Esophagus muscularis mucosa (tissue), 4 donors: ENCODE measurements around the gene AQP7. TPM values are rescaled to one million over a fixed set of nuclear protein-coding genes. Genes with fewer than 3 reads are reported as not detected.
A peak's percentile ranks its signal among the peaks of the same experiment; 100 is the strongest.
"Not testable (repeated sequence)": the region's sequence is repeated elsewhere in the genome, so short reads cannot be mapped to it uniquely, and the experiment has no call there.

Experiments used
- DNase-seq: peaks from one replicate; pipeline ENCODE4 v3.0.0-alpha.2; 2017; ENCODE audit errors: extremely low spot score
- H3K27ac ChIP-seq, 4 donors: fragments of 200-600 bp; sonication (generic); replicated peaks in 1 of 4; 1 replicate in 3 of 4; 2 replicates in 1 of 4; pipeline ENCODE4 v1.5.1; 2016 to 2019; ENCODE audit warnings: mild to moderate bottlenecking in 1 of 4
- H3K27me3 ChIP-seq, 4 donors: fragments of 200-600 bp; sonication (generic); one replicate each; pipeline versions ENCODE4 v1.5.1 to v1.6.0; 2016 to 2019
- H3K36me3 ChIP-seq, 4 donors: fragments of 200-600 bp; sonication (generic); one replicate each; pipeline ENCODE4 v1.5.1; 2016 to 2019
- H3K4me1 ChIP-seq, 4 donors: fragments of 200-600 bp; sonication (generic); one replicate each; pipeline ENCODE4 v1.5.1; 2016 to 2019
- H3K4me3 ChIP-seq, 4 donors: fragments of 200-600 bp; sonication (generic); 1 replicate in 2 of 4; 2 replicates in 2 of 4; pipeline ENCODE4 v1.5.1; 2016 to 2019; ENCODE audit warnings: mild to moderate bottlenecking in 4 of 4, moderate library complexity in 1 of 4
- H3K9me3 ChIP-seq, 4 donors: fragments of 200-600 bp; sonication (generic); 1 replicate in 3 of 4; 2 replicates in 1 of 4; pipeline ENCODE4 v1.5.1; 2016 to 2019
- CTCF ChIP-seq, 3 experiments: fragments of 200-600 bp in 2 of 3; fragments of 450-650 bp in 1 of 3; sonication (generic) in 2 of 3; IDR thresholded peaks; one replicate each; pipeline ENCODE4 v1.5.1; 2017 to 2019; ENCODE audit warnings: antibody characterized with exemption in 3 of 3, mild to moderate bottlenecking in 2 of 3, moderate library complexity in 1 of 3
- EP300 ChIP-seq: sonication (generic); formaldehyde crosslinking; IDR thresholded peaks from one replicate; pipeline ENCODE4 v1.6.1; 2017; ENCODE audit warnings: antibody characterized with exemption
- POLR2A ChIP-seq: fragments of 450-650 bp; IDR thresholded peaks from one replicate; pipeline ENCODE4 v1.6.1; 2017; ENCODE audit warnings: antibody characterized with exemption, moderate library complexity, mild to moderate bottlenecking, low read depth
- POLR2AphosphoS5 ChIP-seq, 2 donors: sonication (generic); formaldehyde crosslinking; IDR thresholded peaks; one replicate each; pipeline ENCODE4 v1.6.1; 2017; ENCODE audit warnings: antibody characterized with exemption in 2 of 2
- WGBS: methylation state at CpG from one replicate; pipeline ENCODE4 v1.1.5; 2018; 5-methylcytosine and 5-hydroxymethylcytosine counted together
- intact Hi-C: fragments of 100-400 bp; cut with DNase I; formaldehyde crosslinking; loops from one replicate; pipeline ENCODE4 v1.15.1; 2023
- total RNA-seq, 4 donors: library from RNA; depleted of rRNA; stranded (reverse); fragments of >200 nt; gene quantifications; one replicate each; pipeline versions ENCODE4 v1.1.0 to v1.2.1, GENCODE V29; 2016

The AQP7 gene
- total RNA-seq, 4 donors from 2014 or later, result 0.33 to 1.8 (median 1.4) TPM

GRCh38 chr9:33374634-33375237 lies 27.6 kb downstream of the AQP7 start:
- H3K27me3 ChIP-seq, result no peaks in the 10 kb centered on the region
- no peaks in the 10 kb centered on the region for H3K9me3 ChIP-seq
- H3K4me3 ChIP-seq, result peak overlapping the region; percentile 20 to 28 (median 25)
- peaks cover 14 to 21% (median 15%) of the 10 kb centered on the region in 4 donors for H3K4me1 ChIP-seq
- H3K27ac ChIP-seq, result peak overlapping the region; percentile 37 to 57 (median 48)
- peak; percentile 85 to 94 (median 89) for TF ChIP-seq CTCF (IDR thresholded peaks at IDR 0.05)
- TF ChIP-seq POLR2A, result no peak
- TF ChIP-seq POLR2AphosphoS5 (IDR thresholded peaks at IDR 0.05), result peak; percentile 28 to 33
- 58% methylated on average over 6 of the region's 6 CpGs for WGBS
- DNase-seq, result peak; percentile 95
- H3K36me3 ChIP-seq, result peaks cover 0 to 37% (median 26%) of the 10 kb centered on the region in 4 donors
- intact Hi-C loops, result loop anchor here (1.0 kb wide), 2 partner anchors 41 to 92 kb away; no protein-coding TSS in a partner anchor

GRCh38 chr9:33374190-33374589 lies 28.2 kb downstream of the AQP7 start:
- 90% methylated on average over 8 of the region's 9 CpGs for WGBS
- intact Hi-C loops, result no loop called here
- no peak for DNase-seq
- peaks cover 0 to 43% (median 31%) of the 10 kb centered on the region in 4 donors for H3K36me3 ChIP-seq
- peaks cover 12 to 21% (median 15%) of the 10 kb centered on the region in 4 donors for H3K4me1 ChIP-seq
- TF ChIP-seq EP300, result no peak
- no peak for TF ChIP-seq CTCF (IDR thresholded peaks at IDR 0.05)
- no peak for TF ChIP-seq POLR2A
- TF ChIP-seq POLR2AphosphoS5 (IDR thresholded peaks at IDR 0.05), result no peak
- no peak overlapping the region for H3K27ac ChIP-seq
- H3K4me3 ChIP-seq, result no peak overlapping the region
- no peaks in the 10 kb centered on the region for H3K9me3 ChIP-seq
- no peaks in the 10 kb centered on the region for H3K27me3 ChIP-seq

- TF ChIP-seq CTCF (IDR thresholded peaks at IDR 0.05) (no peak), EP300 (no peak), POLR2AphosphoS5 (IDR thresholded peaks at IDR 0.05) (no peak), POLR2A (no peak)
Measured at GRCh38 chr9:33372900-33373299, 29.5 kb downstream of the AQP7 start.

GRCh38 chr9:33366979-33367480 lies 35.3 kb downstream of the AQP7 start:
- intact Hi-C loops, result no loop called here
- 81% methylated on average over 2 of the region's 2 CpGs for WGBS
- H3K27ac ChIP-seq, result no peak overlapping the region
- H3K9me3 ChIP-seq, result no peaks in the 10 kb centered on the region
- no peak for DNase-seq
- H3K4me1 ChIP-seq, result no peaks in the 10 kb centered on the region
- TF ChIP-seq POLR2A (no peak), EP300 (no peak), POLR2AphosphoS5 (IDR thresholded peaks at IDR 0.05) (no peak), CTCF (IDR thresholded peaks at IDR 0.05) (no peak)
- no peaks in the 10 kb centered on the region for H3K27me3 ChIP-seq
- no peak overlapping the region for H3K4me3 ChIP-seq
- H3K36me3 ChIP-seq, result peaks cover 35 to 88% (median 80%) of the 10 kb centered on the region in 4 donors

More at GRCh38 chr9:33372900-33373299, 29.5 kb downstream of the AQP7 start:
- 83% methylated on average over 4 of the region's 4 CpGs for WGBS
- no peaks in the 10 kb centered on the region for H3K9me3 ChIP-seq
- intact Hi-C loops, result no loop called here
- peaks cover 12 to 21% (median 15%) of the 10 kb centered on the region in 4 donors for H3K4me1 ChIP-seq
- H3K27ac ChIP-seq, result no peak overlapping the region
- no peak overlapping the region for H3K4me3 ChIP-seq
- no peaks in the 10 kb centered on the region for H3K27me3 ChIP-seq
- no peak for DNase-seq
- H3K36me3 ChIP-seq, result peaks cover 2 to 55% (median 44%) of the 10 kb centered on the region in 4 donors

- peaks cover 35 to 75% (median 59%) of the 10 kb centered on the region in 4 donors for H3K36me3 ChIP-seq
- H3K27me3 ChIP-seq, H3K4me3 ChIP-seq, H3K9me3 ChIP-seq, H3K4me1 ChIP-seq, DNase-seq, H3K27ac ChIP-seq, intact Hi-C loops: not testable (repeated sequence)
- 91% methylated on average over 4 of the region's 4 CpGs for WGBS
Measured at GRCh38 chr9:33364814-33365213, 37.6 kb downstream of the AQP7 start.
